ENCODE measurements around the gene IPCEF1.
"Not testable (repeated sequence)": the region's sequence is repeated elsewhere in the genome, so short reads cannot be mapped to it uniquely, and the experiment has no call there.

IPCEF1 gene

GRCh38 chr6:154329350-154330170 lies 27.0 kb downstream of the IPCEF1 start:
- DNase-seq = no peak

- DNase-seq = not testable (repeated sequence)
Measured at GRCh38 chr6:154327313-154327712, 29.3 kb downstream of the IPCEF1 start.

- DNase-seq = no peak
Measured at GRCh38 chr6:154325142-154325541, 31.5 kb downstream of the IPCEF1 start.

- DNase-seq = no peak
Measured at GRCh38 chr6:154320181-154320580, 36.4 kb downstream of the IPCEF1 start.

- no peak for DNase-seq
Measured at GRCh38 chr6:154319231-154319858, 37.3 kb downstream of the IPCEF1 start.

- no peak for DNase-seq
Measured at GRCh38 chr6:154318721-154319120, 37.9 kb downstream of the IPCEF1 start.

GRCh38 chr6:154316131-154316530 lies 40.5 kb downstream of the IPCEF1 start:
- DNase-seq = no peak

- DNase-seq = no peak
Measured at GRCh38 chr6:154314084-154314483, 42.5 kb downstream of the IPCEF1 start.

- no peak for DNase-seq
Measured at GRCh38 chr6:154308986-154309385, 47.6 kb downstream of the IPCEF1 start.

- no peak for DNase-seq
Measured at GRCh38 chr6:154307696-154308425, 48.7 kb downstream of the IPCEF1 start.

GRCh38 chr6:154307147-154307546 lies 49.5 kb downstream of the IPCEF1 start:
- DNase-seq = not testable (repeated sequence)

GRCh38 chr6:154306696-154307095 lies 49.9 kb downstream of the IPCEF1 start:
- no peak for DNase-seq

- no peak for DNase-seq
Measured at GRCh38 chr6:154304191-154304590, 52.4 kb downstream of the IPCEF1 start.

GRCh38 chr6:154303642-154304041 lies 53.0 kb downstream of the IPCEF1 start:
- not testable (repeated sequence) for DNase-seq

GRCh38 chr6:154301839-154302752 lies 54.5 kb downstream of the IPCEF1 start:
- peak; percentile 34 for DNase-seq

- DNase-seq = no peak
Measured at GRCh38 chr6:154301086-154301625, 55.4 kb downstream of the IPCEF1 start.

- DNase-seq = no peak
Measured at GRCh38 chr6:154298297-154298696, 58.3 kb downstream of the IPCEF1 start.

GRCh38 chr6:154297721-154298120 lies 58.9 kb downstream of the IPCEF1 start:
- DNase-seq = no peak

GRCh38 chr6:154297210-154297609 lies 59.4 kb downstream of the IPCEF1 start:
- DNase-seq = no peak

- no peak for DNase-seq
Measured at GRCh38 chr6:154295733-154296132, 60.9 kb downstream of the IPCEF1 start.

- no peak for DNase-seq
Measured at GRCh38 chr6:154292855-154293519, 63.6 kb downstream of the IPCEF1 start.

- no peak for DNase-seq
Measured at GRCh38 chr6:154292066-154292465, 64.5 kb downstream of the IPCEF1 start.

All from CD4-positive, alpha-beta T cell treated with Interleukin-17A for 1 hour (primary cell).